GM12801 (cell line): ENCODE results near the gene C21orf58.

Experiments used
- TF ChIP-seq, protein P1 (sequence below): IDR thresholded peaks from one replicate; pipeline ENCODE4 v1.5.1; 2011; ENCODE audit warnings: control low read depth; ENCODE audit not compliant: insufficient read length; ENCODE audit errors: extremely low read depth

The C21orf58 gene

DNA sequence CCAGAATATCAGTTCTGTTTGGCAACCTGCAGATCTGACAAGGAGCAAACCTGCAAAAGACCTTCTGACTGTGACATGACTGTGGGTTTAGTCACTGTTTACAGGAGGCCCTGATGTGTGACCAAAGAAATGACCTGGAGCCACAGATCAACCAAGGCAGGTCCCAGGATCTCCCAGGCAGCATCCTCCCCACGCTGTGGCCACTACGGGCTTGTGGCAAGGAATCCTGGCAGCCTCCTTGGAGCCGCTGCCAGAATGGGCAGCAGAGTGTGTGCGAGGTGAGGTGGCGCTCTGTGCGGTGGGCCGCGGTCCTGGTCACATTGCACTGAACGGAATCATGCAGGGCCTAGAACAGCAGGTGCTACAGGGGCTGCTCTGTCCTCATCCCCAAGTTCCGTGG, 54.2 kb downstream of the C21orf58 start:
- TF ChIP-seq, protein P1, sequence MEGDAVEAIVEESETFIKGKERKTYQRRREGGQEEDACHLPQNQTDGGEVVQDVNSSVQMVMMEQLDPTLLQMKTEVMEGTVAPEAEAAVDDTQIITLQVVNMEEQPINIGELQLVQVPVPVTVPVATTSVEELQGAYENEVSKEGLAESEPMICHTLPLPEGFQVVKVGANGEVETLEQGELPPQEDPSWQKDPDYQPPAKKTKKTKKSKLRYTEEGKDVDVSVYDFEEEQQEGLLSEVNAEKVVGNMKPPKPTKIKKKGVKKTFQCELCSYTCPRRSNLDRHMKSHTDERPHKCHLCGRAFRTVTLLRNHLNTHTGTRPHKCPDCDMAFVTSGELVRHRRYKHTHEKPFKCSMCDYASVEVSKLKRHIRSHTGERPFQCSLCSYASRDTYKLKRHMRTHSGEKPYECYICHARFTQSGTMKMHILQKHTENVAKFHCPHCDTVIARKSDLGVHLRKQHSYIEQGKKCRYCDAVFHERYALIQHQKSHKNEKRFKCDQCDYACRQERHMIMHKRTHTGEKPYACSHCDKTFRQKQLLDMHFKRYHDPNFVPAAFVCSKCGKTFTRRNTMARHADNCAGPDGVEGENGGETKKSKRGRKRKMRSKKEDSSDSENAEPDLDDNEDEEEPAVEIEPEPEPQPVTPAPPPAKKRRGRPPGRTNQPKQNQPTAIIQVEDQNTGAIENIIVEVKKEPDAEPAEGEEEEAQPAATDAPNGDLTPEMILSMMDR = no peak

DNA sequence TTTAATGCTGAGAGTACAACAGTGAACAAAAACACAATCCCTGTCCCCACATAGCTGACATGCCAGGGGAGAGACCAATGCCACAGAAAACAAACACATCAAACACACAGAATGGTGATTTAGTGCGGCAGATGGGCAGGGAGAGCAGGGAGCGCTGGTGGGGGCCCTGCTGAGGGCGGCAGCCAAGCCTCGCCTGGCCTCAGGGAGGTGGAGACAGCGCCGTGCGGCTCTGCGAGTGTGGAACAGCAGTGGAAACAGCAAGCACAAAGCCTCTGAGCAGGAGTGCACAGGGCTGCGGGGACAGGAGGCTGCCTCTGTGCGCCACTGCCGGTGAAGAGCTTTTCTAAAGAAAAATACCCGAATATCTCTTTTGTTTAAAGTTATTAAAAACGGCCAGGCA, 55.3 kb downstream of the C21orf58 start:
- TF ChIP-seq, protein P1 = no peak

DNA sequence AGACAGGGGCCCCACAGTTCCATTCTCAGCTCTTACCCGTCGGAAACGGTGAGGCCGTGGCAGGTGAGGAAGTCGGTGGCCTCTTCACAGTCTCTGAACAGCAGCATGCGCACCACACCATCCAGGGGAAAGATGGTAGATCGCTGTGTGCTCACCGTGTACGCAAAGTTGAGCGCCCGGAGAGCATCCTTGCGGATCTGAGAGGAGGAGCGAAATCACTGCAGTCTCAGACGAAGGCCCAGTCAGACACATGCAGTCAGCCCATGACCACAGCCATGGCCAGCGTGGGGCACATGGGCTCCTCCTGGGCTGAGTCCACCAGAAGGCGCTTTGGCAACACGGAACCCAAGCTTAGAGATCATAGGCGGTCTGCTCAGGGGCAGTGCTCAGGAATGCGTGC, 56.7 kb downstream of the C21orf58 start:
- TF ChIP-seq, protein P1 = no peak

DNA sequence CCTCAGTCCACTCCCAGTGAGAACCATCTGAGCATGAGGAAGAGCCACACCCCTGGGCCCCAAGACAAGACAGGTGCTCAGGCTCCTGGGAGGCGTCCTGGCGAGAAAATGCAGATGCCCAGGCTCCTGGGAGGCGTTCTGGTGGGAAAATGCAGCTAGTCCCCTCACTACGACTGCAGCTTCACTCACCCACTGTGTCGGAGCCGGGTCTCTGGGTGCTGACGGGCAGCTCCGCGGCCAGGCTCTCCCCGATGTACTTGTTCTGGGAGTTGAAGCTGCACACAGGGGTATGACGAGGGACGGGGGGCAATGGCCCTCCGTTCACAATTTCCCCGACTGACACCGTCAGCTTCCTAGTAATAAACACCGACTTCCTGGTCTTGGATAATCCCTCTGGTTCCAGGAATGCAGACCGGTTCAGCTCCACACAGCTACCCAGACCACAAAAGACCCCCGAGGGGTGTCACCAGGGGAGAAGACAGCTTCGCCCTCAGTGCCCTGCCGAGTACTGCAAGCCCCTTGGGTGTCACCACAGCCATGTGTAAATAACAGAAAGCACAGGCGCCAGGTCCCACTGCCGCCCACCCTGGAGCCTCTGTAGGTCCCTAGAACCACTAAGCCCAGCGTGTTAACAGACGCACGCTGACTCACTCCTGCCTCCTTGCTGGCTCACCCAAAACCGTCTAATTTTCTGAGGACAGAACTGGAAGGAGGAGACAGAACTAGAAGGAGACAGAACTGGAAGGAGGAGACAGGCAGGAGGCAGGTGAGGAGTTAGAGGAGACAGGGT, 57.7 kb downstream of the C21orf58 start:
- TF ChIP-seq, protein P1 = no peak

DNA sequence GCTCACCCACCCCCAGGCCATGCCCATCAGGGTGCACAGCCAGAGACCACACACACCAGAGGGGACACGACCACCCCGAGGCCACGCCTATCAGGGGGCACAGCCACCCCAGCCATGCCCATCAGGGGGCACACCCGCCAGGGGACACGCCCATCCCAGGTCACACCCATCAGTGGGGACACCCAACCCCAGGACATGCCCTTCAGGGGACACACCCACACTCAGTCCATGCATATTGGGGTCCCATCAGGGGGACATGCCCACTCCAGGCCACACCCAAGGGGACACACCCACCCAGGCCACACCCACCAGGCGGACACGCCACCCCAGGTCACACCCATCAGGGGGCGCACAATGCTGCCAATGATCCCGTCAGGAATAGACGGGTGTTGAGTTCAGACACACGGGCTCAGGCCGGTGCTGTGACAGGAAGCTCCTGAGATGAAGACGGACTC, 59.0 kb downstream of the C21orf58 start:
- TF ChIP-seq, protein P1 = no peak

DNA sequence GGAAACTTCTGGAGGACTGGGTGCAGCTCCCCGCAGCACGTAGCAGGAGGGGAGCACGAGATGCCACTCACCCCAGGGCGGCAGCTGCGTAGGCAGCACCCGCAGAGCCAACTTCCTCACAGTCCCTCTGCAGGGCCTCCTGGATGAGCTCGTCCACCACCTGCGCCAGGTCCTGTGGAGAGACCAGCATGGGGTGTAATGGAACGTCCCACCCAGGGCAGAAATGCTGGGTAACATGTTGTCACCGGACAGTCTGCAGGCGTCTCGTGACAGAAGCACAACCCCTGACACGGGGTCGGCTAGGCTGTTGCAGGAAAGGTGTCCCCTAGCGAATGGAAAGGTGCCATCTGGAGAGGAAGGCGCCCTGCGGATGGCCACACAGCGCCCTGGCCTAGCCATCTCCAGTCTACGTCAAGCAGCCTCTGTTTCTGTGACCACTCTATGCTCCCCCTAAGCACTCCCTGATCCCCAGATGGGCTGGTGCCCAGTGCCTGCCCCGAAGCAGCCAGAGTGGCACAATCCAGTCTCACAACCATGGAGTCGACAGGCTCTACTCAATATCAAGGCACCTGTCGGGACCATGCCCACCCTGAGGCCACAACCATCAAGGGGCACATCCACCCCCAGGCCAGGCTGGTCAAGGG, 59.5 kb downstream of the C21orf58 start:
- TF ChIP-seq, protein P1 = no peak

DNA sequence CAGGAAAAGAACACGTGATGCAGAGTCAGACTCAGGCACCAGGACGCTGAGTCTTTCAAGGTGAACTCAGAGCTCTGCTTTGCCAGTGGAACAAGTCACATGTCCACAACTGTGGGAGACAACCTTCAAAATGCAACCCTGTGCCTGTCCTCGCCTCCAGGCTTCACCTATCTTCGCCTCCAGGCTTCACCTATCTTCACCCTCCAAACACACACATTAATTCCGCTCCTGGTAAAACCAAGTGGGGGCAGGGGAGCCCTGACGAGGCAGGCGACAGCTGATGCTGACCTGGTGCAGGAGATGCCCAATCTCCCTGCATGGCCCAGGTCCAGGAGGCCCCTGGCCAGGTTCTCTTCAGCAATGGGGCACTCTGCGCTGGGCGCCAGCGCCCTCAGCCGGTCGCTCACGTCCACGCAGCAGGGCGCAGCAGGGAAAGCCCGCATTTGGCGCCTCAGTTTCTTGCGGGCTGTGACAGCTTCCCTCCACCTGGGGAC, 67.1 kb downstream of the C21orf58 start:
- TF ChIP-seq, protein P1 = no peak
